ENCODE data around the gene DMAC1.

- TF ChIP-seq YY1 (IDR thresholded peaks at IDR 0.05; ENCODE audit: insufficient read depth, insufficient read length) (no peak), ZNF274 (IDR thresholded peaks at IDR 0.05; ENCODE audit: low read depth, low read length) (no peak)
Measured at GRCh38 chr9:7790819-7791182, 8.8 kb downstream of the DMAC1 start.

Data from NT2/D1 (cell line).